PC-3 (cell line): Measurements from ENCODE around the gene CFAP97D1. TPM values are rescaled to one million over a fixed set of nuclear protein-coding genes. Genes with fewer than 3 reads are reported as not detected.
A peak's percentile ranks its signal among the peaks of the same experiment; 100 is the strongest.

Experiments
- ATAC-seq: fragments of 200-7000 bp; cut with Tn5 transposase; 2 replicates; pipeline ENCODE4 v1.9.1; 2020; ENCODE audit warnings: mild to moderate bottlenecking, moderate library complexity
- BruUV-seq: library from RNA; stranded (reverse); fragments of 400-500 nt; replicated peaks from 2 replicates; lab custom pipeline; 2021; lab: Mats Ljungman, UMichigan
- CTCF ChIA-PET: fragments of 300-600 bp; sonication (Branson Sonifier 250); formaldehyde crosslinking; loops from one replicate; lab custom pipeline; 2022; ENCODE audit warnings: antibody characterized with exemption; lab: Charles Lee
- POLR2A ChIA-PET: fragments of 300-600 bp; sonication (Branson Sonifier 250); formaldehyde crosslinking; loops from one replicate; lab custom pipeline; 2022; ENCODE audit warnings: antibody characterized with exemption; ENCODE audit not compliant: unreplicated experiment; lab: Charles Lee
- DNase-seq: peaks from one replicate; pipeline ENCODE4 v3.0.0-alpha.2; 2015
- H2AFZ ChIP-seq: fragments of 300-600 bp; sonication (generic); 2 replicates; pipeline ENCODE4 v1.6.0; 2016; ENCODE audit warnings: antibody characterized with exemption, low read length
- H3F3A ChIP-seq: fragments of 300-600 bp; sonication (generic); one replicate; pipeline ENCODE4 v1.6.0; 2017; ENCODE audit warnings: antibody characterized with exemption, low read length, control low read depth, mild to moderate bottlenecking; ENCODE audit not compliant: unreplicated experiment
- H3K27ac ChIP-seq: fragments of 300-600 bp; sonication (generic); 2 replicates; pipeline ENCODE4 v1.5.1; 2016; ENCODE audit warnings: mild to moderate bottlenecking, low read length
- H3K27me3 ChIP-seq: fragments of 300-600 bp; sonication (generic); 2 replicates; pipeline ENCODE4 v1.6.1; 2016; ENCODE audit warnings: low read length, mixed read lengths
- H3K36me3 ChIP-seq: fragments of 300-600 bp; sonication (generic); 2 replicates; pipeline ENCODE4 v1.6.1; 2016; ENCODE audit warnings: low read depth, mixed run types, low read length, mixed read lengths
- H3K4me1 ChIP-seq: fragments of 300-600 bp; sonication (generic); 2 replicates; pipeline ENCODE4 v1.5.1; 2016; ENCODE audit warnings: low read length; ENCODE audit not compliant: insufficient read depth
- H3K4me2 ChIP-seq: fragments of 300-600 bp; sonication (generic); 2 replicates; pipeline ENCODE4 v1.6.0; 2016; ENCODE audit warnings: low read length
- H3K4me3 ChIP-seq: fragments of 300-600 bp; sonication (generic); 2 replicates; pipeline ENCODE4 v1.5.1; 2016; ENCODE audit warnings: mild to moderate bottlenecking, low read length, mixed read lengths
- H3K79me2 ChIP-seq: fragments of 300-600 bp; sonication (generic); 2 replicates; pipeline ENCODE4 v1.6.1; 2017; ENCODE audit warnings: low read length, mixed read lengths
- H3K9ac ChIP-seq: fragments of 300-600 bp; sonication (generic); 2 replicates; pipeline ENCODE4 v1.6.0; 2016; ENCODE audit warnings: mild to moderate bottlenecking, low read length
- H3K9me2 ChIP-seq: fragments of 300-600 bp; sonication (generic); replicated peaks from 2 replicates; pipeline ENCODE4 v1.6.1; 2016; ENCODE audit warnings: mixed run types, low read length, mixed read lengths
- H3K9me3 ChIP-seq: fragments of 300-600 bp; sonication (generic); 2 replicates; pipeline ENCODE4 v1.6.1; 2016; ENCODE audit warnings: low read length, mixed read lengths
- H4K20me1 ChIP-seq: fragments of 300-600 bp; sonication (generic); 2 replicates; pipeline ENCODE4 v1.6.1; 2016; ENCODE audit warnings: low read length, mixed read lengths
- CTCF ChIP-seq: fragments of 300-600 bp; sonication (generic); conservative IDR thresholded peaks from 2 replicates; pipeline ENCODE4 v1.5.1; 2017; ENCODE audit warnings: antibody characterized with exemption, low read depth, mild to moderate bottlenecking, low read length
- EZH2 ChIP-seq: fragments of 300-600 bp; sonication (generic); IDR thresholded peaks from one replicate; pipeline ENCODE4 v1.6.1; 2017; ENCODE audit warnings: antibody characterized with exemption, mild to moderate bottlenecking, low read length; ENCODE audit not compliant: unreplicated experiment
- EZH2phosphoT487 ChIP-seq: fragments of 300-600 bp; sonication (generic); IDR thresholded peaks from 2 replicates; pipeline ENCODE4 v1.6.1; 2018; ENCODE audit warnings: mild to moderate bottlenecking, antibody characterized with exemption, low read length, borderline replicate concordance
- intact Hi-C: fragments of 100-400 bp; cut with micrococcal nuclease; formaldehyde crosslinking; loops from 2 replicates; pipeline ENCODE4 v1.9.0; 2023
- total RNA-seq: library from RNA; depleted of rRNA; stranded (reverse); fragments of >200 nt; gene quantifications from 2 replicates; pipeline ENCODE4 v1.2.3, GENCODE V29; 2014; rRNA removed

CFAP97D1 gene
- total RNA-seq, 1 experiment from 2014 or later, result 0.29 TPM

GRCh38 chr17:43834106-43834505 is 53.9 kb downstream of the CFAP97D1 start:
- H3K36me3 ChIP-seq, result peaks cover 18% of the 10 kb centered on the region
- DNase-seq, result peak; percentile 22
- H3F3A ChIP-seq, result peaks cover 2% of the 10 kb centered on the region
- no peaks in the 10 kb centered on the region for H3K9me2 ChIP-seq
- H3K4me1 ChIP-seq, result peaks cover 26% of the 10 kb centered on the region
- peaks cover 16% of the 10 kb centered on the region for H3K79me2 ChIP-seq
- no peaks in the 10 kb centered on the region for H3K9me3 ChIP-seq
- POLR2A ChIA-PET, result no interaction called here
- no peaks in the 10 kb centered on the region for H3K27me3 ChIP-seq
- H3K9ac ChIP-seq, result no peak overlapping the region
- H4K20me1 ChIP-seq, result no peaks in the 10 kb centered on the region
- TF ChIP-seq EZH2 (no peak), EZH2phosphoT487 (no peak), CTCF (no peak)
- H3K4me2 ChIP-seq, result no peak overlapping the region
- BruUV-seq, result no TSS peak
- CTCF ChIA-PET, result no interaction called here
- H3K4me3 ChIP-seq, result no peak overlapping the region
- no peak overlapping the region for H2AFZ ChIP-seq
- no peak for ATAC-seq
- intact Hi-C loops, result no loop called here
- H3K27ac ChIP-seq, result no peak overlapping the region

Other genes starting within 250 kb of the CFAP97D1 start
- gene ETV4, start 234.1 kb upstream of the CFAP97D1 start, total RNA-seq, result 143 and 147 TPM in 2 replicates
- gene MEOX1, start 118.5 kb upstream of the CFAP97D1 start, total RNA-seq, result 0.84 TPM in 1 of 2 replicates, not detected in the other
- gene SOST, start 21.6 kb upstream of the CFAP97D1 start, total RNA-seq, result not detected in 2 replicates
- gene DUSP3, start 1.5 kb upstream of the CFAP97D1 start, total RNA-seq, result 48.6 and 50.7 TPM in 2 replicates
- 34.3 and 46.8 TPM in 2 replicates for gene MPP3, start 52.7 kb downstream of the CFAP97D1 start, total RNA-seq
- not detected in 2 replicates for gene CD300LG, start 66.7 kb downstream of the CFAP97D1 start, total RNA-seq
- gene MPP2, start 127.1 kb downstream of the CFAP97D1 start, total RNA-seq, result 7.7 and 8.2 TPM in 2 replicates
- gene PPY, start 162.0 kb downstream of the CFAP97D1 start, total RNA-seq, result not detected in 2 replicates
- gene PYY, start 173.5 kb downstream of the CFAP97D1 start, total RNA-seq, result not detected in 2 replicates
- 13.5 and 14.3 TPM in 2 replicates for gene NAGS, start 224.2 kb downstream of the CFAP97D1 start, total RNA-seq
- 75.5 and 85.8 TPM in 2 replicates for gene TMEM101, start 234.5 kb downstream of the CFAP97D1 start, total RNA-seq